Neural crest cell (in vitro differentiated cells): ENCODE data around the gene F13B. TPM values are rescaled to one million over a fixed set of nuclear protein-coding genes. Genes with fewer than 3 reads are reported as not detected.

Source experiments
- DNase-seq: peaks from one replicate; pipeline ENCODE4 v3.0.0; 2021; ENCODE audit warnings: low read depth, mixed read lengths, low spot score
- H3K27ac Mint-ChIP-seq: one replicate; pipeline ENCODE4 v1.8.0; 2021; ENCODE audit warnings: mild to moderate bottlenecking, mixed read lengths; ENCODE audit not compliant: unreplicated experiment
- H3K27me3 Mint-ChIP-seq: 2 replicates; pipeline ENCODE4 v1.8.0; 2021; ENCODE audit warnings: low read depth, mild to moderate bottlenecking, mixed read lengths
- H3K36me3 Mint-ChIP-seq: 2 replicates; pipeline ENCODE4 v1.8.0; 2021; ENCODE audit warnings: low read depth, mild to moderate bottlenecking, mixed read lengths
- H3K4me1 Mint-ChIP-seq: 2 replicates; pipeline ENCODE4 v1.8.0; 2021; ENCODE audit warnings: mixed read lengths
- H3K4me3 Mint-ChIP-seq: one replicate; pipeline ENCODE4 v1.8.0; 2021; ENCODE audit warnings: mild to moderate bottlenecking, mixed read lengths
- H3K9me3 Mint-ChIP-seq: 2 replicates; pipeline ENCODE4 v1.8.0; 2021; ENCODE audit warnings: mixed read lengths
- CTCF ChIP-seq: fragments of 200-600 bp; sonication (generic); conservative IDR thresholded peaks from 2 replicates; pipeline ENCODE4 v1.5.0; 2021; ENCODE audit warnings: antibody characterized with exemption, mild to moderate bottlenecking
- total RNA-seq: library from RNA; stranded (reverse); gene quantifications from 2 replicates; pipeline ENCODE4 v1.2.1, GENCODE V29; 2021

The F13B gene
- total RNA-seq, 1 donor from 2014 or later, result not detected

- Mint-ChIP-seq H3K27me3 (no peaks in the 10 kb centered on the region), H3K9me3 (peaks cover 22% of the 10 kb centered on the region), H3K4me1 (no peaks in the 10 kb centered on the region), H3K36me3 (peaks cover 65% of the 10 kb centered on the region), H3K4me3 (no peak overlapping the region), H3K27ac (no peak overlapping the region)
- DNase-seq, result no peak
- no peak for TF ChIP-seq CTCF
Measured at GRCh38 chr1:197083474-197083873, 16.4 kb upstream of the F13B start.

GRCh38 chr1:197081117-197081753, 14.2 kb upstream of the F13B start:
- Mint-ChIP-seq H3K36me3 (peaks cover 58% of the 10 kb centered on the region), H3K4me1 (no peaks in the 10 kb centered on the region)

GRCh38 chr1:197080323-197080722, 13.3 kb upstream of the F13B start:
- Mint-ChIP-seq H3K27ac (no peak overlapping the region), H3K9me3 (peaks cover 22% of the 10 kb centered on the region), H3K4me1 (no peaks in the 10 kb centered on the region), H3K27me3 (no peaks in the 10 kb centered on the region), H3K4me3 (no peak overlapping the region), H3K36me3 (peaks cover 51% of the 10 kb centered on the region)
- no peak for DNase-seq
- no peak for TF ChIP-seq CTCF

More at GRCh38 chr1:197081117-197081753, 14.2 kb upstream of the F13B start:
- no peak for DNase-seq
- no peak overlapping the region for H3K4me3 Mint-ChIP-seq
- TF ChIP-seq CTCF, result no peak
- H3K27me3 Mint-ChIP-seq, result no peaks in the 10 kb centered on the region
- peaks cover 22% of the 10 kb centered on the region for H3K9me3 Mint-ChIP-seq
- no peak overlapping the region for H3K27ac Mint-ChIP-seq

- H3K27ac Mint-ChIP-seq, result no peak overlapping the region
- H3K27me3 Mint-ChIP-seq, result no peaks in the 10 kb centered on the region
- H3K9me3 Mint-ChIP-seq, result peaks cover 11% of the 10 kb centered on the region
- DNase-seq, result no peak
- peaks cover 18% of the 10 kb centered on the region for H3K36me3 Mint-ChIP-seq
- TF ChIP-seq CTCF, result no peak
- no peak overlapping the region for H3K4me3 Mint-ChIP-seq
- H3K4me1 Mint-ChIP-seq, result no peaks in the 10 kb centered on the region
Measured at GRCh38 chr1:197076585-197076984, 9.5 kb upstream of the F13B start.

- no peak for TF ChIP-seq CTCF
- no peak overlapping the region for H3K4me3 Mint-ChIP-seq
- H3K4me1 Mint-ChIP-seq, result no peaks in the 10 kb centered on the region
- H3K27ac Mint-ChIP-seq, result no peak overlapping the region
- H3K36me3 Mint-ChIP-seq, result peaks cover 2% of the 10 kb centered on the region
- no peaks in the 10 kb centered on the region for H3K27me3 Mint-ChIP-seq
- no peak for DNase-seq
- peaks cover 2% of the 10 kb centered on the region for H3K9me3 Mint-ChIP-seq
Measured at GRCh38 chr1:197073978-197074377, 6.9 kb upstream of the F13B start.
